PC-3 (cell line): Measurements from ENCODE around the gene WNT7A.

Experiments
- CTCF ChIP-seq: fragments of 300-600 bp; sonication (generic); conservative IDR thresholded peaks from 2 replicates; pipeline ENCODE4 v1.5.1; 2017; ENCODE audit warnings: antibody characterized with exemption, low read depth, mild to moderate bottlenecking, low read length
- EZH2phosphoT487 ChIP-seq: fragments of 300-600 bp; sonication (generic); IDR thresholded peaks from 2 replicates; pipeline ENCODE4 v1.6.1; 2018; ENCODE audit warnings: mild to moderate bottlenecking, antibody characterized with exemption, low read length, borderline replicate concordance

DNA sequence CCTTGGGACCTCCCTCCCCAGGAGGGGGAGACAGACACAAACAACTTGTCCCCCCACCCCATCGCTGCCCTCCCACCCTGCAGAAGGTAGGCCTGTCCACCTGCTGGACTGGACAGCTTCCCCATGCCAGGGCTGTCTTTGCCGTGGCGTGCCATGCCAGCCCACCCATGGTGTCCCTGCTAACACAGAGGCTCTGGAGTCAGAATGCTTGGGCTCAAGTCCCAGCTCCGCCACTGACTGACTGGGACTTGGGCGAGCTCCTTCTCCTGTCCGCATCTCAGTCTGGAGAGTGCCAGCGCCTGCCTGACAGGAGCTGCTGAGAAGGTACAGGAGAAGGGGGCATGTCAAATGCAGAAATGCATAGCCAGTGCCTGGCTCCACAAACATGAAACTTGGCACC, 23.9 kb downstream of the WNT7A start:
- no peak for TF ChIP-seq CTCF
- TF ChIP-seq EZH2phosphoT487: no peak
